Tibial artery (tissue), 4 donors: ENCODE measurements around the gene SMARCD1.

ENCODE experiments used
- DNase-seq, 2 donors: peaks; one replicate each; pipeline ENCODE4 v3.0.0-alpha.2; 2019
- H3K27ac ChIP-seq, 2 donors: fragments of 200-600 bp; sonication (generic) in 1 of 2; 1 replicate in 1 of 2; 2 replicates in 1 of 2; pipeline ENCODE4 v1.5.1; 2018 to 2019; ENCODE audit warnings: mild to moderate bottlenecking in 1 of 2
- H3K27me3 ChIP-seq, 2 donors: fragments of 200-600 bp; sonication (generic) in 1 of 2; one replicate each; pipeline versions ENCODE4 v1.5.1 to v1.6.0; 2016 to 2019
- H3K36me3 ChIP-seq, 3 donors: fragments of 200-600 bp; sonication (generic) in 2 of 3; one replicate each; pipeline ENCODE4 v1.5.1; 2016 to 2019; ENCODE audit warnings: mild to moderate bottlenecking in 2 of 3
- H3K4me1 ChIP-seq, 4 donors: fragments of 200-600 bp; sonication (generic) in 2 of 4; 1 replicate in 3 of 4; 2 replicates in 1 of 4; pipeline ENCODE4 v1.5.1; 2016 to 2019
- H3K4me3 ChIP-seq, 2 donors: fragments of 200-600 bp; sonication (generic) in 1 of 2; 1 replicate in 1 of 2; 2 replicates in 1 of 2; pipeline ENCODE4 v1.5.1; 2018 to 2019; ENCODE audit warnings: mild to moderate bottlenecking in 2 of 2
- H3K9me3 ChIP-seq, 3 donors: fragments of 200-600 bp; sonication (generic) in 1 of 3; one replicate each; pipeline ENCODE4 v1.5.1; 2016 to 2019
- intact Hi-C: fragments of 100-400 bp; cut with DNase I; formaldehyde crosslinking; loops from one replicate; pipeline ENCODE4 v1.15.0; 2023; ENCODE audit warnings: low total_unique reads
- TF ChIP-seq, protein P1 (sequence below), 2 experiments: fragments of 200-600 bp in 1 of 2; fragments of 450-650 bp in 1 of 2; IDR thresholded peaks; one replicate each; pipeline ENCODE4 v1.5.1; 2017 to 2019; ENCODE audit warnings: antibody characterized with exemption in 2 of 2, mild to moderate bottlenecking in 1 of 2, moderate library complexity in 1 of 2

SMARCD1 gene

DNA sequence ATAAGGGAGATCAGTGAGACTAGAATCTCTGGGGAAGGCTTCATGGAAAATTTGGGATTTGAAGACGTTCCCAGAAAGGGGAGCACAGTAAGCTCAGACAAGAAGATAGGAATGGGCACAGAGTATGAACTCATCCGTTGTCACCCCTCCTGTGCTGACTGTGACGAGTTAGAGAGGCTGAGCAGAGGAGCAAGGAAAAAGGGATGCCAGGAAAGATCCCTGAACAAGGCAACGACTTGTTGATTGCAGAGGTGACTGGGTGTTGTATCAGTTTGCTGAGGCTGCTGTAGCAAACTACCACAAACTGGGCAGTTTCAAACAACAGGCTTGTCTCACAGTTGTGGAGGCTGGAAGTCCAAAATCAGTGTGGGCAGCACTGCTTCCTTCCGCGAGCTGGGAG, 12.8 kb downstream of the SMARCD1 start:
- DNase-seq: no peak
- Histone ChIP-seq H3K4me1 (no peaks in the 10 kb centered on the region), H3K4me3 (no peak overlapping the region), H3K27me3 (no peaks in the 10 kb centered on the region), H3K9me3 (no peaks in the 10 kb centered on the region), H3K27ac (no peak overlapping the region), H3K36me3 (peaks cover 65 to 90% (median 78%) of the 10 kb centered on the region in 3 donors)
- intact Hi-C loops: no loop called here
- TF ChIP-seq, protein P1, sequence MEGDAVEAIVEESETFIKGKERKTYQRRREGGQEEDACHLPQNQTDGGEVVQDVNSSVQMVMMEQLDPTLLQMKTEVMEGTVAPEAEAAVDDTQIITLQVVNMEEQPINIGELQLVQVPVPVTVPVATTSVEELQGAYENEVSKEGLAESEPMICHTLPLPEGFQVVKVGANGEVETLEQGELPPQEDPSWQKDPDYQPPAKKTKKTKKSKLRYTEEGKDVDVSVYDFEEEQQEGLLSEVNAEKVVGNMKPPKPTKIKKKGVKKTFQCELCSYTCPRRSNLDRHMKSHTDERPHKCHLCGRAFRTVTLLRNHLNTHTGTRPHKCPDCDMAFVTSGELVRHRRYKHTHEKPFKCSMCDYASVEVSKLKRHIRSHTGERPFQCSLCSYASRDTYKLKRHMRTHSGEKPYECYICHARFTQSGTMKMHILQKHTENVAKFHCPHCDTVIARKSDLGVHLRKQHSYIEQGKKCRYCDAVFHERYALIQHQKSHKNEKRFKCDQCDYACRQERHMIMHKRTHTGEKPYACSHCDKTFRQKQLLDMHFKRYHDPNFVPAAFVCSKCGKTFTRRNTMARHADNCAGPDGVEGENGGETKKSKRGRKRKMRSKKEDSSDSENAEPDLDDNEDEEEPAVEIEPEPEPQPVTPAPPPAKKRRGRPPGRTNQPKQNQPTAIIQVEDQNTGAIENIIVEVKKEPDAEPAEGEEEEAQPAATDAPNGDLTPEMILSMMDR (IDR thresholded peaks at IDR 0.05): no peak

DNA sequence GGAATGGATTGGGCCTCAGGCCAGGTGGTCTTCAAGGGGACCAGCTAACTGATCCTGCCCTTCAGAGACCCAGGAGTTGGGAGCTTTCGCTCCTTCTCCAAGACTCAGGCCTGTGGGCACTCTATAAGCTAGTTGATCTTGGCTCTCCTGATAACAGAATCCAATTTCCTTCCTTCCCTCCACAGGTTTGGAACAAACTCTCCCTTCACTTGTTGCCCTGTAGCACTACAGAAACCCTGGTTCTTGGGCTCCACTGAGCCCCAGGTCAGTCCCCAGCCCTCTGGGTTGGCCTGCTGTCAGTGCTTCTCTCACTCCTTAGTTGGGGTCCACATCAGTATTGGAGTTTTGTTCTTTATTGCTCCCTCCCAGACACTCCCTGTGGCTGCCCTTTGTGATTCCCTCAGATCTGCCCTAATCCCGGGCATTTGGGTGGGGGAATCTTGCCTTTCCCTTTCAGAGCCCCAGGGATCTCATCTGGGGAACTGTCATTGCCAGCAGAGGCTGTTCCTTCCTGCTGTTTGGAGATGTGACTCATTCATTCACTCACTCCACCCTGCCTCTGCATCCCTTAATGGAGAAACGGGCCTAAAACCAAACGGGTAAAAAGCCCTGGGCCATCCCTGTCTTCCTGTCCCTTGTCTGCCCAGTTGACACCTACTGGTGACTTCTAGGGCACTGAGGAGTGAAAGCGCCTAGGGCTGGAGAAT, 14.3 kb downstream of the SMARCD1 start:
- H3K36me3 ChIP-seq: peaks cover 50 to 75% (median 63%) of the 10 kb centered on the region in 3 donors
- TF ChIP-seq, protein P1 (IDR thresholded peaks at IDR 0.05): no peak
- H3K9me3 ChIP-seq: no peaks in the 10 kb centered on the region
- H3K4me3 ChIP-seq: no peak overlapping the region
- H3K27me3 ChIP-seq: no peaks in the 10 kb centered on the region
- intact Hi-C loops: no loop called here
- DNase-seq: no peak
- H3K27ac ChIP-seq: no peak overlapping the region
- H3K4me1 ChIP-seq: peaks cover 0 to 13% (median 11%) of the 10 kb centered on the region in 4 donors

DNA sequence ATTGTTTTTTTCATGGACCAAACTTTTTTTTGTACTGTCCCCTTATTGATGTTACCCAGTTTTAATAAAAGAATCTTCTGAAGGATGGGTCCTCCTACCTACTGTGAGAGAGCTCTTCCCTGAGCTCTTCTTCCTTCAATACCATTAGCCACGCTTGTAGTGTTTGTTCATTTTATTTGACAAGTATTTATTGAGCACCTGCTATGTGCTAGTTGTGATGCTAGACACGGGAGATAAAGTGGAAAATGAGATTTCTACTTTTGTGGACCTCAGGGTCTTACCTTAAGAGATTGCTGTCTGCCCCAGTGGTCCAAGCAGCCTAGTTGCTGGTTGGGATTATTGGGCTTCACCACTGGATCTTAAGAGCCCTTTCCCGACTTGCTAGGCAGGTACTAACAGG, 15.4 kb downstream of the SMARCD1 start:
- no peaks in the 10 kb centered on the region for H3K9me3 ChIP-seq
- intact Hi-C loops: no loop called here
- no peak for DNase-seq
- H3K27me3 ChIP-seq: no peaks in the 10 kb centered on the region
- peaks cover 39 to 64% (median 52%) of the 10 kb centered on the region in 3 donors for H3K36me3 ChIP-seq
- H3K27ac ChIP-seq: no peak overlapping the region
- TF ChIP-seq, protein P1 (IDR thresholded peaks at IDR 0.05): no peak
- H3K4me1 ChIP-seq: peaks cover 0 to 18% (median 13%) of the 10 kb centered on the region in 4 donors
- H3K4me3 ChIP-seq: no peak overlapping the region

DNA sequence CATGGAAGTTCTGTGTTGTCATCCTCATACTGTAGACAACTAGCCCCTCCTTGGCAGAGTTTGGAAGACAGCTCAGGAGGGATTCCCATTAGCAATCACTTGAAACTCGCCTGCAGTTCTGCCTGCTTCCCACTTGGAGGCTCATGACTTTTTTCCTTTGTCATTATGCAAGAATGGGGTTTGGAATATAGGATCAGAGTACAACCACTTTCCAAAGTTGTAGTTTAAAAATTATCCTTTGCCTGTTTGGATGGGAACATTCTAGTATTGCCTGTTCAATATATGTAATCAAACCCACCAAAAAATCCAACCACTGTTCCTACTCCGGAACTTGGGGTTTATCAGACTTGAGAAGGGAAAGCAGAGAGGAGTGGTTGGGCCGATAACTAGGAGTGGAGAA, 16.5 kb downstream of the SMARCD1 start:
- Histone ChIP-seq H3K36me3 (peaks cover 28 to 53% (median 41%) of the 10 kb centered on the region in 3 donors), H3K27ac (no peak overlapping the region), H3K27me3 (no peaks in the 10 kb centered on the region), H3K4me3 (no peak overlapping the region), H3K9me3 (no peaks in the 10 kb centered on the region), H3K4me1 (peaks cover 0 to 18% (median 13%) of the 10 kb centered on the region in 4 donors)
- intact Hi-C loops: no loop called here
- no peak for DNase-seq
- TF ChIP-seq, protein P1 (IDR thresholded peaks at IDR 0.05): peak; percentile 36 to 43

DNA sequence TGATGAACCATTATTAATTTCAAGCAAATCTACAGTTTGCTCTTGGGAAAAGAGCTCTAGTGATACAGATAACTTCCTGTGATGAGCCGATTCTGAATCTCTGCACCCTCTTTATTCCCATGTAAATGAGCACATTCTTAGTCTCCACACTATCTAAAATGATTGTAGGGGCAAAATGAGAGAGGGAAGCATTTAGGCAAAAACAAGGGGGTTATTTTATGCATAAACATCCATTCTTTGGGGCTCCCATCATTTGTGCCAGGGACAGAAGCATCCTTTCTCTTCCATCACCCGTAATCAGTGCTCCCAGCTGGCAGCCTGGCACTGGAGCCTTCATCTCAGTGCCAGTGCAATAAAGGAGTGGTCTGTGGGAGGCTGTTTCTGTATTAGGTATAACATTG, 17.0 kb downstream of the SMARCD1 start:
- Histone ChIP-seq H3K36me3 (peaks cover 24 to 48% (median 36%) of the 10 kb centered on the region in 3 donors), H3K4me1 (peaks cover 0 to 18% (median 13%) of the 10 kb centered on the region in 4 donors), H3K27me3 (no peaks in the 10 kb centered on the region), H3K9me3 (no peaks in the 10 kb centered on the region), H3K27ac (no peak overlapping the region), H3K4me3 (no peak overlapping the region)
- TF ChIP-seq, protein P1 (IDR thresholded peaks at IDR 0.05): no peak
- intact Hi-C loops: no loop called here
- no peak for DNase-seq
